GM12878 (cell line): ENCODE measurements around the gene TLL1. TPM values are rescaled to one million over a fixed set of nuclear protein-coding genes. Genes with fewer than 3 reads are reported as not detected.

Experiments used
- ATAC-seq: fragments of 200-7000 bp; cut with Tn5 transposase; 3 replicates; pipeline ENCODE4 v1.9.1; 2020; ENCODE audit warnings: mild to moderate bottlenecking, moderate library complexity
- BruUV-seq: library from RNA; stranded (reverse); fragments of 400-500 nt; replicated peaks from 2 replicates; lab custom pipeline; 2021; lab: Mats Ljungman, UMichigan
- CTCF ChIA-PET: fragments of 300-600 bp; sonication (Branson Sonifier 250); formaldehyde crosslinking; extraction: SDS; loops from one replicate; lab custom pipeline; 2021; ENCODE audit warnings: inconsistent platforms; lab: Yijun Ruan, JAX
- POLR2A ChIA-PET: fragments of 350-600 bp; formaldehyde crosslinking; extraction: SDS; loops from one replicate; lab custom pipeline; 2021; ENCODE audit warnings: inconsistent platforms; lab: Charles Lee
- RAD21 ChIA-PET: fragments of 300-600 bp; sonication (Branson Sonifier 250); formaldehyde crosslinking; loops from one replicate; lab custom pipeline; 2023; ENCODE audit warnings: antibody characterized with exemption; ENCODE audit not compliant: unreplicated experiment; lab: Charles Lee
- SMC1A ChIA-PET: fragments of 300-600 bp; sonication (Branson Sonifier 250); formaldehyde crosslinking; loops from one replicate; lab custom pipeline; 2023; ENCODE audit not compliant: unreplicated experiment, uncharacterized antibody; lab: Charles Lee
- DNase-seq: peaks from one replicate; pipeline ENCODE4 v3.0.0-alpha.2; 2011; ENCODE audit warnings: low read depth, low spot score
- FAIRE-seq: peaks from 3 replicates; lab custom pipeline; 2011; peaks lifted over from hg19 to GRCh38; lab: Jason Lieb, UNC
- H2AFZ ChIP-seq: 2 replicates; pipeline ENCODE4 v1.6.0; 2011; ENCODE audit warnings: low read depth, low read length, control low read depth; ENCODE audit not compliant: control insufficient read depth
- H3K27ac ChIP-seq: 2 replicates; pipeline ENCODE4 v1.5.1; 2011; ENCODE audit warnings: control low read depth; ENCODE audit not compliant: control insufficient read depth, insufficient read depth
- H3K27me3 ChIP-seq, 2 experiments: replicated peaks in 1 of 2; 2 replicates each; pipeline versions ENCODE4 v1.6.0 to v1.6.1; 2011; ENCODE audit warnings: low read length in 1 of 2; ENCODE audit not compliant: control insufficient read depth in 2 of 2, insufficient read depth in 2 of 2
- H3K36me3 ChIP-seq, 2 experiments: 2 replicates each; pipeline ENCODE4 v1.5.1; 2011; ENCODE audit warnings: low read length in 1 of 2; ENCODE audit not compliant: control insufficient read depth in 2 of 2, insufficient read depth in 2 of 2
- H3K4me1 ChIP-seq: 2 replicates; pipeline ENCODE4 v1.6.1; 2011; ENCODE audit warnings: mild to moderate bottlenecking, low read length, moderate library complexity, mixed read lengths; ENCODE audit not compliant: control insufficient read depth, insufficient read depth
- H3K4me2 ChIP-seq: 2 replicates; pipeline ENCODE4 v1.6.0; 2011; ENCODE audit warnings: control low read depth; ENCODE audit not compliant: control insufficient read depth, insufficient read depth
- H3K4me3 ChIP-seq: fragments of 200-600 bp; sonication (generic); 2 replicates; pipeline ENCODE4 v1.5.1; 2016
- H3K79me2 ChIP-seq: 2 replicates; pipeline ENCODE4 v1.6.0; 2011; ENCODE audit warnings: low read length; ENCODE audit not compliant: control insufficient read depth, insufficient read depth
- H3K9ac ChIP-seq: 2 replicates; pipeline ENCODE4 v1.8.0; 2011; ENCODE audit warnings: low read length, control low read depth, mixed read lengths; ENCODE audit not compliant: control insufficient read depth, insufficient read depth
- H3K9me3 ChIP-seq: replicated peaks from 3 replicates; pipeline ENCODE4 v1.5.1; 2011; ENCODE audit warnings: mild to moderate bottlenecking, low read length; ENCODE audit not compliant: control insufficient read depth, insufficient read depth
- H4K20me1 ChIP-seq: 2 replicates; pipeline ENCODE4 v1.6.0; 2011; ENCODE audit not compliant: control insufficient read depth, insufficient read depth
- NFXL1 ChIP-seq: fragments of 450-650 bp; IDR thresholded peaks from 2 replicates; pipeline ENCODE4 v1.6.1; 2017; ENCODE audit warnings: antibody characterized with exemption, mild to moderate bottlenecking, borderline replicate concordance
- STAT1 ChIP-seq: fragments of 450-650 bp; conservative IDR thresholded peaks from 2 replicates; pipeline ENCODE4 v1.6.1; 2014; ENCODE audit warnings: antibody characterized with exemption, mild to moderate bottlenecking
- ZZZ3 ChIP-seq: IDR thresholded peaks from 2 replicates; pipeline ENCODE4 v1.6.1; 2011; ENCODE audit warnings: low read depth; ENCODE audit not compliant: control insufficient read depth, insufficient read length
- WGBS: methylation state at CpG from one replicate; pipeline ENCODE4 v1.1.6; 2016; ENCODE audit warnings: low lambda C conversion rate; ENCODE audit not compliant: insufficient replicate concordance, insufficient coverage; ENCODE audit errors: missing lambda C conversion rate; 5-methylcytosine and 5-hydroxymethylcytosine counted together
- in situ Hi-C: fragments of 300-500 bp; cut with MboI; formaldehyde crosslinking; loops from 9 replicates; pipeline ENCODE4 v1.14.3; 2018; ENCODE audit warnings: mixed read lengths
- intact Hi-C: fragments of 100-400 bp; cut with micrococcal nuclease; formaldehyde crosslinking; loops from one replicate; pipeline ENCODE4 v1.14.2; 2022; ENCODE audit not compliant: unreplicated experiment
- polyA plus RNA-seq, 11 experiments: library from polyadenylated mRNA; depleted of rRNA in 4 of 11; unstranded in 6 of 11; stranded (reverse) in 5 of 11; fragments of >200 nt; fragmentation: Nextera tagmentation in 4 of 11; fragmentation: Illumina TruSeq in 1 of 11; extraction: Ambion mirVana in 4 of 11; extraction: Trizol in 1 of 11; gene quantifications; 1 replicate in 1 of 11; 2 replicates in 10 of 11; pipeline versions ENCODE4 v1.2.1 to v1.2.3, GENCODE V29; 2011 to 2016; ENCODE audit warnings: inconsistent platforms in 2 of 11, missing spikeins in 2 of 11, low read depth in 1 of 11
- total RNA-seq, 4 experiments: library from RNA; depleted of rRNA in 3 of 4; stranded (reverse); fragments of >200 nt in 3 of 4; fragmentation: Illumina TruSeq in 1 of 4; extraction: Trizol in 1 of 4; gene quantifications; 2 replicates each; pipeline versions ENCODE4 v1.2.1 to v1.2.3, GENCODE V29; 2013 to 2021
- TF ChIP-seq, protein P1 (sequence below): IDR thresholded peaks from 2 replicates; pipeline ENCODE4 v1.6.1; 2011; ENCODE audit warnings: low read depth, mild to moderate bottlenecking, low read length, moderate library complexity, borderline replicate concordance; ENCODE audit errors: extremely low read depth
- TF ChIP-seq, protein P2 (sequence below): fragments of 450-650 bp; formaldehyde crosslinking; IDR thresholded peaks from 2 replicates; pipeline ENCODE4 v1.4.0; 2020; ENCODE audit warnings: mild to moderate bottlenecking, moderate library complexity

Gene TLL1
- total and polyA plus RNA-seq, 10 of the 15 experiments (the other 5 are each of a cell fraction or from before 2014, with no cell fraction given), result 0.02 to 0.31 (median 0.05) TPM; not detected in 2

DNA sequence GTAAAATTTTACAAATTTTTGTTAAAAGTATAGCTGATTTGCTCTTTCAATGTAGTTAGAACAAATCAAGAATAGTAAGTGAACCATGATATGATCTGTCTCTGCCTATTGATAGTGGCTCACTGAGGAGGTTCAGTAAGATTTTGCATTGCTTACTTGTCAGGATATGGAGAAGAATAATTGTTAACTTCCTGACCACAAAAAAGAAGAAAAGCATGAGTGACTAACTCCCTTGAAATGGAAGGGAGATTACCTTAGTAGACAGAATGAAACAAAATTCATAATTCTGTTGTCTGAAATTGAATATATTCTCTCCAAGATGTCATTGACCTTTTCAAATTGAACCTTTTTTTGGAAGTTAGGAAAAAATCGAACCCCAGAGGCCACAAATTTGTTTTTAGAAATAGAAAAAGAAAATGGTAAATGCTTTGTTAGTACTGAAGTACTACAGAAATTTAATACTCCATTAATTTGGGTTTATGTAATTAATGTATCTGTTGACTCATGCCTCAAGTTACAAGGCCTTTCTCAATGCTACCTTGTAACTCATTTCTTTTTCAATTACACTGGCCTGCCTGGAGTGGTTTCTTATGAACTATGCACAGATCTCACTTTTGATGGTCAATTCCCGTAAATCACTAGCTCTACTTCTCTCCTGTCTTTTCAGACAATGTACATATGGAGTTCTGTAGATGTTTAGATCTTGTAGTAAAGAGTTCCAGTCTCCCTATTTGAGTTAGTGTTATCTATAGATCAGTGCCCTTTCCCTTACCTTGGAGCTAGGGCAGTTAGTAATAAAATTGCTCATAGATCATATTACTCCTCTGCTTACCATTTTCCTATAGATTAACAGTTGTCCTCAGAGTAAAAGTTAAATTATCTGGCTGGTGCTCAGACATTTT is 139.3 kb downstream of the TLL1 start:
- intact Hi-C loops, result no loop called here

More for the DNA sequence above, 139.3 kb downstream of the TLL1 start:
- ChIA-PET POLR2A (no interaction called here), SMC1A (interaction anchor here (1.0 to 1.8 kb wide), 2 partner anchors 8 to 60 kb away, joined by 3 to 4 read pairs; no protein-coding TSS in a partner anchor), RAD21 (interaction anchor here (1.2 to 1.4 kb wide), 2 partner anchors 28 to 79 kb away, joined by 3 to 4 read pairs; no protein-coding TSS in a partner anchor), CTCF (no interaction called here)
- no peak for DNase-seq
- TF ChIP-seq STAT1 (no peak), ZZZ3 (no peak), NFXL1 (no peak)
- TF ChIP-seq, protein P1, sequence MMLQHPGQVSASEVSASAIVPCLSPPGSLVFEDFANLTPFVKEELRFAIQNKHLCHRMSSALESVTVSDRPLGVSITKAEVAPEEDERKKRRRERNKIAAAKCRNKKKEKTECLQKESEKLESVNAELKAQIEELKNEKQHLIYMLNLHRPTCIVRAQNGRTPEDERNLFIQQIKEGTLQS, result no peak
- TF ChIP-seq, protein P2, sequence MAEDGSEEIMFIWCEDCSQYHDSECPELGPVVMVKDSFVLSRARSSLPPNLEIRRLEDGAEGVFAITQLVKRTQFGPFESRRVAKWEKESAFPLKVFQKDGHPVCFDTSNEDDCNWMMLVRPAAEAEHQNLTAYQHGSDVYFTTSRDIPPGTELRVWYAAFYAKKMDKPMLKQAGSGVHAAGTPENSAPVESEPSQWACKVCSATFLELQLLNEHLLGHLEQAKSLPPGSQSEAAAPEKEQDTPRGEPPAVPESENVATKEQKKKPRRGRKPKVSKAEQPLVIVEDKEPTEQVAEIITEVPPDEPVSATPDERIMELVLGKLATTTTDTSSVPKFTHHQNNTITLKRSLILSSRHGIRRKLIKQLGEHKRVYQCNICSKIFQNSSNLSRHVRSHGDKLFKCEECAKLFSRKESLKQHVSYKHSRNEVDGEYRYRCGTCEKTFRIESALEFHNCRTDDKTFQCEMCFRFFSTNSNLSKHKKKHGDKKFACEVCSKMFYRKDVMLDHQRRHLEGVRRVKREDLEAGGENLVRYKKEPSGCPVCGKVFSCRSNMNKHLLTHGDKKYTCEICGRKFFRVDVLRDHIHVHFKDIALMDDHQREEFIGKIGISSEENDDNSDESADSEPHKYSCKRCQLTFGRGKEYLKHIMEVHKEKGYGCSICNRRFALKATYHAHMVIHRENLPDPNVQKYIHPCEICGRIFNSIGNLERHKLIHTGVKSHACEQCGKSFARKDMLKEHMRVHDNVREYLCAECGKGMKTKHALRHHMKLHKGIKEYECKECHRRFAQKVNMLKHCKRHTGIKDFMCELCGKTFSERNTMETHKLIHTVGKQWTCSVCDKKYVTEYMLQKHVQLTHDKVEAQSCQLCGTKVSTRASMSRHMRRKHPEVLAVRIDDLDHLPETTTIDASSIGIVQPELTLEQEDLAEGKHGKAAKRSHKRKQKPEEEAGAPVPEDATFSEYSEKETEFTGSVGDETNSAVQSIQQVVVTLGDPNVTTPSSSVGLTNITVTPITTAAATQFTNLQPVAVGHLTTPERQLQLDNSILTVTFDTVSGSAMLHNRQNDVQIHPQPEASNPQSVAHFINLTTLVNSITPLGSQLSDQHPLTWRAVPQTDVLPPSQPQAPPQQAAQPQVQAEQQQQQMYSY (CRISPR knock-in tag), result no peak
- BruUV-seq, result no TSS peak
- H3K79me2 ChIP-seq, result no peaks in the 10 kb centered on the region
- no peak overlapping the region for H3K4me3 ChIP-seq
- ATAC-seq, result no peak; the same call in 2 of the 3 replicates
- no peaks in the 10 kb centered on the region for H4K20me1 ChIP-seq
- H3K9me3 ChIP-seq, result no peaks in the 10 kb centered on the region
- H3K27me3 ChIP-seq, result no peaks in the 10 kb centered on the region
- in situ Hi-C loops, result no loop called here
- no peaks in the 10 kb centered on the region for H3K4me1 ChIP-seq
- H3K9ac ChIP-seq, result no peak overlapping the region
- WGBS, result 0% methylated on average over 2 of the region's 2 CpGs
- H2AFZ ChIP-seq, result no peak overlapping the region
- no peak overlapping the region for H3K27ac ChIP-seq
- no peak overlapping the region for H3K4me2 ChIP-seq
- no peaks in the 10 kb centered on the region for H3K36me3 ChIP-seq
- no peak for FAIRE-seq
